Esophagus muscularis mucosa (tissue), 4 donors: ENCODE measurements around the gene ZBTB17. TPM values are rescaled to one million over a fixed set of nuclear protein-coding genes. Genes with fewer than 3 reads are reported as not detected.

Experiments
- DNase-seq: peaks from one replicate; pipeline ENCODE4 v3.0.0-alpha.2; 2017; ENCODE audit errors: extremely low spot score
- H3K27ac ChIP-seq, 4 donors: fragments of 200-600 bp; sonication (generic); replicated peaks in 1 of 4; 1 replicate in 3 of 4; 2 replicates in 1 of 4; pipeline ENCODE4 v1.5.1; 2016 to 2019; ENCODE audit warnings: mild to moderate bottlenecking in 1 of 4
- H3K27me3 ChIP-seq, 4 donors: fragments of 200-600 bp; sonication (generic); one replicate each; pipeline versions ENCODE4 v1.5.1 to v1.6.0; 2016 to 2019
- H3K36me3 ChIP-seq, 4 donors: fragments of 200-600 bp; sonication (generic); one replicate each; pipeline ENCODE4 v1.5.1; 2016 to 2019
- H3K4me1 ChIP-seq, 4 donors: fragments of 200-600 bp; sonication (generic); one replicate each; pipeline ENCODE4 v1.5.1; 2016 to 2019
- H3K4me3 ChIP-seq, 4 donors: fragments of 200-600 bp; sonication (generic); 1 replicate in 2 of 4; 2 replicates in 2 of 4; pipeline ENCODE4 v1.5.1; 2016 to 2019; ENCODE audit warnings: mild to moderate bottlenecking in 4 of 4, moderate library complexity in 1 of 4
- H3K9me3 ChIP-seq, 4 donors: fragments of 200-600 bp; sonication (generic); 1 replicate in 3 of 4; 2 replicates in 1 of 4; pipeline ENCODE4 v1.5.1; 2016 to 2019
- EP300 ChIP-seq: sonication (generic); formaldehyde crosslinking; IDR thresholded peaks from one replicate; pipeline ENCODE4 v1.6.1; 2017; ENCODE audit warnings: antibody characterized with exemption
- POLR2A ChIP-seq: fragments of 450-650 bp; IDR thresholded peaks from one replicate; pipeline ENCODE4 v1.6.1; 2017; ENCODE audit warnings: antibody characterized with exemption, moderate library complexity, mild to moderate bottlenecking, low read depth
- POLR2AphosphoS5 ChIP-seq, 2 donors: sonication (generic); formaldehyde crosslinking; IDR thresholded peaks; one replicate each; pipeline ENCODE4 v1.6.1; 2017; ENCODE audit warnings: antibody characterized with exemption in 2 of 2
- WGBS: methylation state at CpG from one replicate; pipeline ENCODE4 v1.1.5; 2018; 5-methylcytosine and 5-hydroxymethylcytosine counted together
- intact Hi-C: fragments of 100-400 bp; cut with DNase I; formaldehyde crosslinking; loops from one replicate; pipeline ENCODE4 v1.15.1; 2023
- total RNA-seq, 4 donors: library from RNA; depleted of rRNA; stranded (reverse); fragments of >200 nt; gene quantifications; one replicate each; pipeline versions ENCODE4 v1.1.0 to v1.2.1, GENCODE V29; 2016
- TF ChIP-seq, protein P1 (sequence below), 3 experiments: fragments of 200-600 bp in 2 of 3; fragments of 450-650 bp in 1 of 3; sonication (generic) in 2 of 3; IDR thresholded peaks; one replicate each; pipeline ENCODE4 v1.5.1; 2017 to 2019; ENCODE audit warnings: antibody characterized with exemption in 3 of 3, mild to moderate bottlenecking in 2 of 3, moderate library complexity in 1 of 3

ZBTB17 gene
- total RNA-seq, 4 donors from 2014 or later, result 29.5 to 40.8 (median 34.6) TPM

DNA sequence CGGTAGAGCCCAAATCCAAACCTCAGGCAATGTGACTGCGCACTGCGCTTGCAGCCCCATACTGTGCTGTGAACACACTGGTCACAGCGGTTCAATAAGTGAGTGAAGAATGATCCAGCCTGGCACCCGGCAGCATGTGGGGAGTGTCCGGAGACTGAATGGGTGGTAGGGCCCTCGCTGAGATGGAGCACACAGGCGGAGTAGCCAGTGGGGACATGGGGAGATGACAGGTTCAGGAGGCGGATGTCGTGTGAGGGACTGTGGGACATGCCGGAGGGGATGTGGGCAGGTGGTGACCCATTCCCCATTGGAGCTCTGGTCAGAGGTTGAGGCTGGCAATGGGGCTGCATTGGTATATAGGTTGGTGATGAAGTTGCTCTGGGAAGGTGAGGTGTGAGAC is 33.8 kb upstream of the ZBTB17 start:
- no peaks in the 10 kb centered on the region for H3K36me3 ChIP-seq

DNA sequence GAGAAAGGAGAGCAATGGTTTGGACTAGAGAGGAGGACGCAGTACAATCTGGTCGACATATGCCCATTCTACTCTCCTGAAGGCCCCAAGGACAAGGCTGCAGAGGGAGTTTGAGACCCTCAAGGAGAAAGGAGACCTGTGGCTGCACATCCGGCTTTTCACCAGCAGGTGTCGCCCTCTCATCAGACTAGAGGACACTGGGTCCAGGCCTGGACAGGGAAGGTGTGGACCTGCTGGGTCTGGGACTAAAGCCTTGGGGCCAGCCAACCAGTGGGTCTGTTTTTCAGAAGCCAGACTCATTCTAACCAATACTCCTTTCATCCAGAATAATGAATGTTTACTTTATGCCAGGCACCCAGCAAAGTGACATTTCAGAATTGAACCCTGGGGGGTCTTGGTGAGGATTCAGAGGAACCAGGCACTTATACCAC is 33.1 kb upstream of the ZBTB17 start:
- no peak overlapping the region for H3K4me3 ChIP-seq
- no peaks in the 10 kb centered on the region for H3K27me3 ChIP-seq
- no peaks in the 10 kb centered on the region for H3K36me3 ChIP-seq
- intact Hi-C loops, result loop anchor here (1.0 to 2.0 kb wide), 2 partner anchors 23 to 48 kb away; no protein-coding TSS in a partner anchor
- no peaks in the 10 kb centered on the region for H3K9me3 ChIP-seq
- WGBS, result 0% methylated on average over 3 of the region's 4 CpGs
- H3K27ac ChIP-seq, result no peak overlapping the region
- TF ChIP-seq POLR2A (no peak), EP300 (no peak), POLR2AphosphoS5 (IDR thresholded peaks at IDR 0.05) (peak in 1 of 2 donors; percentile 35)
- TF ChIP-seq, protein P1, sequence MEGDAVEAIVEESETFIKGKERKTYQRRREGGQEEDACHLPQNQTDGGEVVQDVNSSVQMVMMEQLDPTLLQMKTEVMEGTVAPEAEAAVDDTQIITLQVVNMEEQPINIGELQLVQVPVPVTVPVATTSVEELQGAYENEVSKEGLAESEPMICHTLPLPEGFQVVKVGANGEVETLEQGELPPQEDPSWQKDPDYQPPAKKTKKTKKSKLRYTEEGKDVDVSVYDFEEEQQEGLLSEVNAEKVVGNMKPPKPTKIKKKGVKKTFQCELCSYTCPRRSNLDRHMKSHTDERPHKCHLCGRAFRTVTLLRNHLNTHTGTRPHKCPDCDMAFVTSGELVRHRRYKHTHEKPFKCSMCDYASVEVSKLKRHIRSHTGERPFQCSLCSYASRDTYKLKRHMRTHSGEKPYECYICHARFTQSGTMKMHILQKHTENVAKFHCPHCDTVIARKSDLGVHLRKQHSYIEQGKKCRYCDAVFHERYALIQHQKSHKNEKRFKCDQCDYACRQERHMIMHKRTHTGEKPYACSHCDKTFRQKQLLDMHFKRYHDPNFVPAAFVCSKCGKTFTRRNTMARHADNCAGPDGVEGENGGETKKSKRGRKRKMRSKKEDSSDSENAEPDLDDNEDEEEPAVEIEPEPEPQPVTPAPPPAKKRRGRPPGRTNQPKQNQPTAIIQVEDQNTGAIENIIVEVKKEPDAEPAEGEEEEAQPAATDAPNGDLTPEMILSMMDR (IDR thresholded peaks at IDR 0.05), result peak; percentile 97 to 99 (median 99)
- H3K4me1 ChIP-seq, result peaks cover 18 to 22% (median 19%) of the 10 kb centered on the region in 4 donors
- DNase-seq, result peak; percentile 95

More for the DNA sequence above, 33.8 kb upstream of the ZBTB17 start:
- no peak for DNase-seq
- intact Hi-C loops, result loop anchor here (1.0 to 2.0 kb wide), 3 partner anchors 19 to 47 kb away; no protein-coding TSS in a partner anchor
- Histone ChIP-seq H3K27ac (no peak overlapping the region), H3K4me3 (no peak overlapping the region), H3K27me3 (no peaks in the 10 kb centered on the region), H3K9me3 (no peaks in the 10 kb centered on the region), H3K4me1 (peaks cover 22 to 28% (median 25%) of the 10 kb centered on the region in 4 donors)
- 93% methylated on average over 10 of the region's 11 CpGs for WGBS
- TF ChIP-seq, protein P1 (IDR thresholded peaks at IDR 0.05), result no peak
- TF ChIP-seq POLR2AphosphoS5 (IDR thresholded peaks at IDR 0.05), result peak in 1 of 2 donors; percentile 57

DNA sequence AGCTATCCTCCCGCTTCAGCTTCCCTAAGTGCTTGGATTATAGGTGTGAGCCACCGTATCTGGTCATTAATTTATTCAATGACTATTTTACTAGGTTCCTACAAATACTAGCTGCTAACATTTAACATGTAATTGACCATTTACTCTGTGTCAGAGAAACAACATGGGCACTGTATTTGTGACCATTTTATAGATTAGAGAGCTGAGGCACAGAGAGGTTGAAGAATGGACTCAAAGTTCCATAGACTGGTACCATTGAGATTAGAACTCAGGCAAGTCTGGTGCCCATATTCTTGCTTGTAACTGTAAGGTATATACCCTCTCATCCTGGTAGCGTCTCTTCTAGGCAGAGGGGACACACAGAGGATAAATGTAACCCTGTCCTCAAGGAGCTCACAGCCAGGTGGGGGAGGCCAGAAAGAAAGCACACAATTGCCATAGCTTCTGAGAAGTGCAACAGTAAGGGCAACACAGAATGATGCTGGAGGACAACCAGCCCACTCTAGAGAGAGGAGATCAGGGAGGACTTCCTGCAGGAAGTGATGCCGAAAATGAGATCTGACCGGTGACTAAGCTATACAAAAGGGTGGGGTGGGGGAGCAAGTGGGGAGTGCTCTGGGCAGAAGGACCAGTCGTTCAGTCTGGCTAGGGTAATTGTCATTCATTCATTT is 31.9 kb upstream of the ZBTB17 start:
- TF ChIP-seq EP300 (no peak), POLR2A (no peak), POLR2AphosphoS5 (IDR thresholded peaks at IDR 0.05) (no peak)
- TF ChIP-seq, protein P1 (IDR thresholded peaks at IDR 0.05), result no peak
- WGBS, result 86% methylated on average over 6 of the region's 6 CpGs
- Histone ChIP-seq H3K27me3 (no peaks in the 10 kb centered on the region), H3K4me1 (peaks cover 5 to 9% (median 7%) of the 10 kb centered on the region in 4 donors), H3K4me3 (no peak overlapping the region), H3K9me3 (no peaks in the 10 kb centered on the region), H3K27ac (no peak overlapping the region), H3K36me3 (no peaks in the 10 kb centered on the region)
- intact Hi-C loops, result loop anchor here (2.0 kb wide), 1 partner anchor 49 kb away; no protein-coding TSS in a partner anchor
- no peak for DNase-seq

DNA sequence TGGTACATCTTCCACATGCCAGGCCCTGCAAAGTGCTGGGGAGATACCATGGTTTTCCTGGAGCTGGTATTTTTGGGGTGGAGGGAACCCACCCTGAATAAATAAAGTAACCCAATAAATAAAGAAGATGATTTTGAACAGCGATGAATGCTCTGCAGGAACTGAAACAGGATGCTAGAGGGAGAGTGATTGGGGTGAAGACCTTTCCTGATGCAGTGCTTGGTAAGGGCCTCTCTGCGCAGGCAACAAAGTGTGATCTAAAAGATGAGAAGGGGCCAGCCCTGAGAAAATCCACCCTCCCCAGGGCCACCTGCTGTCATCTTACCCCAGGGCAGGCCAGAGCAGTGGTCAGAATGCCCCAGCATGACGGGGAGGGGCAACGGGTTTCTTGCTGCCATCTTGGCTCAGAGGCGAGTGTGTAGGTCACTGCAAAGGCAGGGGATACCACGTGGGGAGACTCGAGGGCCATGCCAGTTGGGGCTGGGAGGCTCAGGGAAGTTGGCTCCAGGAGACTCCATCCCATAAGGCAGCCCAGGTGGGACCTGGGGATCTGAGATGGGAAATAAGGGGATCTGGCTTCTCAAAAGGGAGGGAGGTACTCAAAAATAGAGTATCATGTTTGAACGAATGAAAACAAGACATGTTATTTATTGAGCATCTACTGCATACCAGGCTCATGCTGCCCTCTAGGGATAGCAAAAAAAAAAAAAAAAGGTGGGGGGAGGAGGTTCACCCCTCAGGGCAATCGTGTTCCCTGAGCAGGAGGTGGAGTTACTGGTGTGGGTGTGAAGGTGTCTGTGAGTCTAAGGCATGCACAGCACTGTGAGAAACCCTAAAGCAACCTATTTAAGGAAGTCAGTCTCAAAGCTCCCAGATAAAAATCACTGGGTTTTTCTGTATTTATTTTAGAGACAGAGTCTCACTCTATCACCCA is 30.9 kb upstream of the ZBTB17 start:
- intact Hi-C loops, result no loop called here
- Histone ChIP-seq H3K27me3 (no peaks in the 10 kb centered on the region), H3K4me1 (peaks cover 0 to 3% (median 0%) of the 10 kb centered on the region in 4 donors), H3K9me3 (no peaks in the 10 kb centered on the region), H3K27ac (no peak overlapping the region), H3K4me3 (no peak overlapping the region), H3K36me3 (no peaks in the 10 kb centered on the region)
- 73% methylated on average over 9 of the region's 9 CpGs for WGBS
- no peak for DNase-seq
- TF ChIP-seq, protein P1 (IDR thresholded peaks at IDR 0.05), result no peak
- no peak for TF ChIP-seq POLR2AphosphoS5 (IDR thresholded peaks at IDR 0.05)
- TF ChIP-seq EP300, result no peak
- TF ChIP-seq POLR2A, result no peak
